ENCODE measurements around the gene CEMIP.

DNA sequence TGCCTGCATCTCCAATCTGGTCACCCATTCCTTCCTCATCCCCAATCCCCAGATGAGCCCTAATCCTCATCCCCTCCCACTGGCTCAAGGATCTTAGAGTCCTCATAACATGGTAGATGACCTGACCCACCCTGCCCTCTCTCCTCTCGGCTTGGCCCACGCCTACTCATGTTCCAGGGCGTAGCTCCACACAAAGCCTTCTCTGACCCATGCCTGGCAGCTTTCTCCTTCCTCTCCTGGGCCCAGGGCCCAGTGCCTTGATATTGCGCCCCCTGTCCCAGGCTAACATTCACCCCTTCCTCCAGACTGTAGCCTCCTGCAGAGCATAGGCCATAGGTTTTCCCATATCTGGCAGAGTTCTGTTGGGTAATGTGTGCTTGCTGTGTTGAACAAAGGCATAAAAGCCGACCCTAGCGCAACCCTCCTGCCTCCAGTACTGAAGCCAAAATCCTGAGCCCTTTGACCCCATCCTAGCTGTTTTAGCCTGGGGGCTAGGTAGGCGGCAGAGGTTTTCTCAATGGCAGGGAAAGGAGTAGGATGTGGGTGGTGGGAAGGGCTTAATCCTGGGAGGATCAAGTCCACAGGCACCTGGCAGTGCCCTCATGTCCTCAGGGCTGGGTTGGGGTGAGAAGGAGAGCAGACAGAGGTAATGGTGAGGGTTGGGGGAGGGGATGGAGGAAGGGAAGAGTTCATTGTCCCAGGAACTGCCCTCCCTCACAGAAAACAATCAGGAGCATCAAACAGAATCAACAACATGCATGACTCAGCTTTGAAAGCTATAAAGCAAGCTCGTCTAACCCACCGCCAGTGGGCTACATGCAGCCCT, 175.0 kb downstream of the CEMIP start:
- no peak for TF ChIP-seq CTCF (IDR thresholded peaks at IDR 0.05)
- no peak for TF ChIP-seq POLR2A (IDR thresholded peaks at IDR 0.05)
